H9 (cell line): ENCODE results near the gene CBFA2T2. TPM values are rescaled to one million over a fixed set of nuclear protein-coding genes. Genes with fewer than 3 reads are reported as not detected.

Source experiments
- DNase-seq: peaks from one replicate; pipeline ENCODE4 v3.0.0-alpha.2; 2017
- H2AFZ ChIP-seq: one replicate; pipeline ENCODE4 v1.6.1; 2013; ENCODE audit warnings: mild to moderate bottlenecking, low read length, control low read depth, moderate library complexity
- H2AK5ac ChIP-seq: 2 replicates; pipeline ENCODE4 v1.6.1; 2013; ENCODE audit warnings: low read length, control low read depth, mixed read lengths; ENCODE audit not compliant: insufficient read length
- H2BK120ac ChIP-seq: one replicate; pipeline ENCODE4 v1.6.1; 2013; ENCODE audit warnings: low read depth, mild to moderate bottlenecking, low read length, control low read depth, inconsistent platforms; ENCODE audit not compliant: poor library complexity, severe bottlenecking
- H2BK12ac ChIP-seq: 2 replicates; pipeline ENCODE4 v1.6.1; 2013; ENCODE audit warnings: low read length, control low read depth, mixed read lengths, low read depth; ENCODE audit not compliant: insufficient read length
- H2BK15ac ChIP-seq: 2 replicates; pipeline ENCODE4 v1.6.1; 2013; ENCODE audit warnings: low read depth, low read length, control low read depth
- H2BK20ac ChIP-seq: one replicate; pipeline ENCODE4 v1.6.1; 2013; ENCODE audit warnings: low read depth, mild to moderate bottlenecking, low read length, control low read depth, inconsistent platforms; ENCODE audit not compliant: poor library complexity, severe bottlenecking
- H2BK5ac ChIP-seq: 2 replicates; pipeline ENCODE4 v1.6.1; 2013; ENCODE audit warnings: low read length, control low read depth, mixed read lengths; ENCODE audit not compliant: insufficient read length
- H3K14ac ChIP-seq: 2 replicates; pipeline ENCODE4 v1.6.1; 2013; ENCODE audit warnings: low read length, control low read depth; ENCODE audit not compliant: insufficient read depth
- H3K18ac ChIP-seq: 2 replicates; pipeline ENCODE4 v1.6.1; 2013; ENCODE audit warnings: low read depth, mild to moderate bottlenecking, mixed read lengths, low read length, control low read depth; ENCODE audit not compliant: insufficient read length
- H3K23ac ChIP-seq: 2 replicates; pipeline ENCODE4 v1.6.1; 2013; ENCODE audit warnings: low read length, control low read depth, mixed read lengths, low read depth; ENCODE audit not compliant: insufficient read length
- H3K23me2 ChIP-seq: 2 replicates; pipeline ENCODE4 v1.6.1; 2013; ENCODE audit warnings: low read depth, mild to moderate bottlenecking, mixed read lengths, low read length, control low read depth; ENCODE audit not compliant: insufficient read length, poor library complexity, severe bottlenecking
- H3K27ac ChIP-seq: 2 replicates; pipeline ENCODE4 v1.5.1; 2013; ENCODE audit warnings: low read length, control low read depth, mixed read lengths, low read depth; ENCODE audit not compliant: insufficient read length
- H3K27me3 ChIP-seq: 2 replicates; pipeline ENCODE4 v1.6.1; 2013; ENCODE audit warnings: low read length, control low read depth, inconsistent platforms; ENCODE audit not compliant: insufficient read depth
- H3K4ac ChIP-seq: 2 replicates; pipeline ENCODE4 v1.6.1; 2013; ENCODE audit warnings: low read depth, mild to moderate bottlenecking, control low read depth, inconsistent platforms, low read length, moderate library complexity
- H3K4me1 ChIP-seq: 2 replicates; pipeline ENCODE4 v1.6.1; 2013; ENCODE audit warnings: low read length, control low read depth, inconsistent platforms; ENCODE audit not compliant: insufficient read depth
- H3K4me2 ChIP-seq: 2 replicates; pipeline ENCODE4 v1.6.1; 2013; ENCODE audit warnings: low read length, control low read depth, mixed read lengths; ENCODE audit not compliant: insufficient read length, insufficient read depth
- H3K56ac ChIP-seq: 2 replicates; pipeline ENCODE4 v1.6.1; 2013; ENCODE audit warnings: low read depth, mild to moderate bottlenecking, mixed read lengths, low read length, control low read depth; ENCODE audit not compliant: insufficient read length
- H3K79me1 ChIP-seq: 2 replicates; pipeline ENCODE4 v1.6.1; 2013; ENCODE audit warnings: low read depth, mild to moderate bottlenecking, moderate library complexity, low read length, control low read depth, inconsistent platforms; ENCODE audit not compliant: insufficient read depth, poor library complexity, severe bottlenecking
- H3K79me2 ChIP-seq: 2 replicates; pipeline ENCODE4 v1.6.1; 2013; ENCODE audit warnings: low read length, control low read depth, inconsistent platforms; ENCODE audit not compliant: insufficient read depth
- H3K9ac ChIP-seq: 2 replicates; pipeline ENCODE4 v1.6.1; 2013; ENCODE audit warnings: low read length, control low read depth, mixed read lengths; ENCODE audit not compliant: insufficient read length; ENCODE audit errors: extremely low read depth
- H3K9me3 ChIP-seq: one replicate; pipeline ENCODE4 v1.6.1; 2013; ENCODE audit warnings: low read depth, low read length, inconsistent platforms; ENCODE audit not compliant: control insufficient read depth
- H3T11ph ChIP-seq: one replicate; pipeline ENCODE4 v1.6.1; 2013; ENCODE audit warnings: mild to moderate bottlenecking, low read length, control low read depth, inconsistent platforms
- H4K20me1 ChIP-seq: one replicate; pipeline ENCODE4 v1.6.1; 2013; ENCODE audit not compliant: control insufficient read depth, insufficient read length, insufficient read depth
- H4K5ac ChIP-seq: 2 replicates; pipeline ENCODE4 v1.6.1; 2013; ENCODE audit warnings: low read depth, mild to moderate bottlenecking, mixed read lengths, low read length, control low read depth; ENCODE audit not compliant: insufficient read length
- H4K8ac ChIP-seq: replicated peaks from 2 replicates; pipeline ENCODE4 v1.6.1; 2013; ENCODE audit warnings: low read length, control low read depth, mixed read lengths, low read depth; ENCODE audit not compliant: insufficient read length
- H4K91ac ChIP-seq: 2 replicates; pipeline ENCODE4 v1.6.1; 2013; ENCODE audit warnings: low read depth, mild to moderate bottlenecking, moderate library complexity, mixed read lengths, low read length, control low read depth; ENCODE audit not compliant: insufficient read length
- H3K27ac Mint-ChIP-seq, 3 experiments: 2 replicates in 2 of 3; 3 replicates in 1 of 3; pipeline ENCODE4 v1.8.0; 2020 to 2021; ENCODE audit warnings: mixed read lengths in 3 of 3, mild to moderate bottlenecking in 1 of 3, moderate library complexity in 1 of 3
- H3K27me3 Mint-ChIP-seq: 2 replicates; pipeline ENCODE4 v1.8.0; 2021; ENCODE audit warnings: low read depth, mild to moderate bottlenecking, moderate library complexity, mixed read lengths
- H3K36me3 Mint-ChIP-seq, 3 experiments: 2 replicates in 2 of 3; 3 replicates in 1 of 3; pipeline ENCODE4 v1.8.0; 2020 to 2021; ENCODE audit warnings: low read depth in 3 of 3, mixed read lengths in 3 of 3; ENCODE audit not compliant: insufficient read depth in 1 of 3
- H3K4me1 Mint-ChIP-seq, 2 experiments: 2 replicates each; pipeline ENCODE4 v1.8.0; 2020; ENCODE audit warnings: mixed read lengths in 2 of 2
- H3K4me3 Mint-ChIP-seq, 2 experiments: 2 replicates in 1 of 2; 3 replicates in 1 of 2; pipeline ENCODE4 v1.8.0; 2020 to 2021; ENCODE audit warnings: mild to moderate bottlenecking in 2 of 2, mixed read lengths in 2 of 2, moderate library complexity in 1 of 2
- H3K9me3 Mint-ChIP-seq, 2 experiments: 2 replicates in 1 of 2; 3 replicates in 1 of 2; pipeline ENCODE4 v1.8.0; 2020; ENCODE audit warnings: mild to moderate bottlenecking in 2 of 2, mixed read lengths in 2 of 2, moderate library complexity in 1 of 2
- CTCF ChIP-seq: fragments of 200-600 bp; sonication (generic); conservative IDR thresholded peaks from 3 replicates; pipeline ENCODE4 v1.8.0; 2021; ENCODE audit warnings: antibody characterized with exemption, mild to moderate bottlenecking
- WGBS: extraction: QIAGEN DNeasy Blood & Tissue Kit; methylation state at CpG from one replicate; pipeline ENCODE4 v1.1.7; 2013; ENCODE audit warnings: missing lambda C conversion rate, low lambda C conversion rate, mixed read lengths; ENCODE audit not compliant: insufficient read length; ENCODE audit errors: extremely low coverage; 5-methylcytosine and 5-hydroxymethylcytosine counted together
- total RNA-seq: library from RNA; stranded (reverse); gene quantifications from 2 replicates; pipeline ENCODE4 v1.2.1, GENCODE V29; 2021

CBFA2T2 gene
- total RNA-seq, 1 experiment from 2014 or later, result 11.2 TPM

GRCh38 chr20:33693289-33693688, 203.4 kb downstream of the CBFA2T2 start:
- peaks cover 51% of the 10 kb centered on the region for H3K27me3 Mint-ChIP-seq
- Histone ChIP-seq H3K9ac (no peak overlapping the region), H4K5ac (no peak overlapping the region), H3K79me2 (no peaks in the 10 kb centered on the region), H2AFZ (no peak overlapping the region), H2BK12ac (no peak overlapping the region), H3K79me1 (no peaks in the 10 kb centered on the region), H4K8ac (no peak overlapping the region), H3K27ac (no peak overlapping the region), H3K4ac (no peak overlapping the region), H2BK5ac (no peak overlapping the region), H3K9me3 (no peaks in the 10 kb centered on the region), H3K4me1 (no peaks in the 10 kb centered on the region), H4K91ac (no peak overlapping the region), H3K23ac (no peak overlapping the region), H3T11ph (no peak overlapping the region), H4K20me1 (no peaks in the 10 kb centered on the region), H3K56ac (no peak overlapping the region), H2AK5ac (no peak overlapping the region), H3K18ac (no peak overlapping the region), H3K14ac (no peak overlapping the region), H3K23me2 (no peaks in the 10 kb centered on the region), H3K27me3 (no peaks in the 10 kb centered on the region), H2BK20ac (no peak overlapping the region), H2BK120ac (no peak overlapping the region), H2BK15ac (no peak overlapping the region), H3K4me2 (no peak overlapping the region)
- TF ChIP-seq CTCF, result no peak
- peaks cover 24 to 25% of the 10 kb centered on the region in 2 experiments for H3K4me1 Mint-ChIP-seq
- no CpG with 5 or more reads among the region's 5 CpGs for WGBS
- H3K9me3 Mint-ChIP-seq, result peaks cover 3 to 8% of the 10 kb centered on the region in 2 experiments
- H3K27ac Mint-ChIP-seq, result peak overlapping the region in 1 of 3 experiments; percentile 74; a peak in 1 of 7 replicates
- peaks cover 2 to 4% (median 2%) of the 10 kb centered on the region in 3 experiments; a peak in 5 of 7 replicates for H3K36me3 Mint-ChIP-seq
- no peak overlapping the region for H3K4me3 Mint-ChIP-seq
- DNase-seq, result no peak
